GM23338 (cell line): ENCODE results near the gene ESRRB. TPM values are rescaled to one million over a fixed set of nuclear protein-coding genes. Genes with fewer than 3 reads are reported as not detected.

Experiments
- ATAC-seq: fragments of 200-7000 bp; cut with Tn5 transposase; 3 replicates; pipeline ENCODE4 v1.9.1; 2020
- DNase-seq: peaks from one replicate; pipeline ENCODE4 v3.0.0-alpha.2; 2015; ENCODE audit warnings: low spot score
- H2AFZ ChIP-seq: fragments of 200-600 bp; sonication (generic); 2 replicates; pipeline ENCODE4 v1.8.0; 2016; ENCODE audit warnings: antibody characterized with exemption, mild to moderate bottlenecking, moderate library complexity
- H3F3A ChIP-seq: fragments of 200-600 bp; sonication (generic); replicated peaks from 2 replicates; pipeline ENCODE4 v1.8.0; 2017; ENCODE audit warnings: antibody characterized with exemption, mixed run types, low read depth
- H3K27ac ChIP-seq: fragments of 200-600 bp; sonication (generic); 2 replicates; pipeline ENCODE4 v1.6.1; 2016; ENCODE audit warnings: low read depth
- H3K27me3 ChIP-seq: fragments of 200-600 bp; sonication (generic); 2 replicates; pipeline ENCODE4 v1.8.0; 2016; ENCODE audit warnings: mild to moderate bottlenecking, mixed run types, moderate library complexity; ENCODE audit not compliant: insufficient read depth
- H3K36me3 ChIP-seq: fragments of 200-600 bp; sonication (generic); 2 replicates; pipeline ENCODE4 v1.8.0; 2016; ENCODE audit warnings: mild to moderate bottlenecking; ENCODE audit not compliant: insufficient read depth
- H3K4me1 ChIP-seq: fragments of 200-600 bp; sonication (generic); 2 replicates; pipeline ENCODE4 v1.8.0; 2016; ENCODE audit warnings: mild to moderate bottlenecking, moderate library complexity; ENCODE audit not compliant: insufficient read depth
- H3K4me2 ChIP-seq: fragments of 200-600 bp; sonication (generic); 2 replicates; pipeline ENCODE4 v1.7.1; 2017; ENCODE audit warnings: mixed run types
- H3K4me3 ChIP-seq: fragments of 200-600 bp; sonication (generic); 2 replicates; pipeline ENCODE4 v1.6.1; 2016; ENCODE audit warnings: mixed run types
- H3K79me2 ChIP-seq: fragments of 200-600 bp; sonication (generic); replicated peaks from 2 replicates; pipeline ENCODE4 v1.8.0; 2017; ENCODE audit warnings: mild to moderate bottlenecking; ENCODE audit not compliant: insufficient read depth
- H3K9me2 ChIP-seq: fragments of 200-600 bp; sonication (generic); 2 replicates; pipeline ENCODE4 v1.8.0; 2017; ENCODE audit not compliant: insufficient read depth
- H4K20me1 ChIP-seq: fragments of 200-600 bp; sonication (generic); replicated peaks from 2 replicates; pipeline ENCODE4 v1.8.0; 2017; ENCODE audit warnings: mild to moderate bottlenecking; ENCODE audit not compliant: insufficient read depth
- H3K27ac Mint-ChIP-seq: 2 replicates; pipeline ENCODE4 v1.8.0; 2020; ENCODE audit warnings: inconsistent platforms, mild to moderate bottlenecking, moderate library complexity, mixed read lengths
- H3K27me3 Mint-ChIP-seq: 3 replicates; pipeline ENCODE4 v1.8.0; 2022; ENCODE audit warnings: low read depth, mild to moderate bottlenecking, moderate library complexity, mixed read lengths, inconsistent platforms; ENCODE audit not compliant: insufficient read depth, poor library complexity
- H3K36me3 Mint-ChIP-seq: 3 replicates; pipeline ENCODE4 v1.8.0; 2021; ENCODE audit warnings: low read depth, mild to moderate bottlenecking, inconsistent platforms, moderate library complexity, mixed read lengths
- H3K4me1 Mint-ChIP-seq: 3 replicates; pipeline ENCODE4 v1.8.0; 2020; ENCODE audit warnings: mild to moderate bottlenecking, inconsistent platforms, mixed read lengths
- H3K4me3 Mint-ChIP-seq: 3 replicates; pipeline ENCODE4 v1.8.0; 2021; ENCODE audit warnings: moderate library complexity, mild to moderate bottlenecking, inconsistent platforms, mixed read lengths
- H3K9me3 Mint-ChIP-seq: 3 replicates; pipeline ENCODE4 v1.8.0; 2020; ENCODE audit warnings: moderate library complexity, mild to moderate bottlenecking, inconsistent platforms, mixed read lengths
- CREB1 ChIP-seq: fragments of 250-450 bp; sonication (Bioruptor Pico); IDR thresholded peaks from 2 replicates; pipeline ENCODE4 v1.5.0; 2020; ENCODE audit warnings: low read depth, mild to moderate bottlenecking, moderate library complexity
- CTCF ChIP-seq, 2 experiments: fragments of 200-600 bp in 1 of 2; sonication (generic) in 1 of 2; conservative IDR thresholded peaks; 2 replicates each; pipeline versions ENCODE4 v1.5.1 to v1.6.1; 2016 to 2017; ENCODE audit warnings: antibody characterized with exemption in 2 of 2, low read depth in 2 of 2, mild to moderate bottlenecking in 2 of 2, moderate library complexity in 1 of 2
- EZH2 ChIP-seq: fragments of 200-600 bp; sonication (generic); IDR thresholded peaks from one replicate; pipeline ENCODE4 v1.8.0; 2017; ENCODE audit warnings: antibody characterized with exemption, mild to moderate bottlenecking, low read depth; ENCODE audit not compliant: unreplicated experiment
- EZH2phosphoT487 ChIP-seq: fragments of 200-600 bp; sonication (generic); IDR thresholded peaks from one replicate; pipeline ENCODE4 v1.8.1; 2018; ENCODE audit warnings: antibody characterized with exemption; ENCODE audit not compliant: unreplicated experiment
- NANOG ChIP-seq: IDR thresholded peaks from 2 replicates; pipeline ENCODE4 v1.6.1; 2016; ENCODE audit warnings: antibody characterized with exemption, borderline replicate concordance
- POLR2AphosphoS5 ChIP-seq: IDR thresholded peaks from 2 replicates; pipeline ENCODE4 v1.6.1; 2016; ENCODE audit warnings: antibody characterized with exemption, low read depth
- REST ChIP-seq: IDR thresholded peaks from one replicate; pipeline ENCODE4 v1.6.1; 2018; ENCODE audit warnings: antibody characterized with exemption; ENCODE audit not compliant: unreplicated experiment
- STAT1 ChIP-seq: IDR thresholded peaks from one replicate; pipeline ENCODE4 v1.6.1; 2016; ENCODE audit warnings: antibody characterized with exemption; ENCODE audit not compliant: unreplicated experiment
- ZNF331 ChIP-seq: fragments of 250-450 bp; sonication (Bioruptor Pico); IDR thresholded peaks from 2 replicates; pipeline ENCODE4 v1.5.0; 2020; ENCODE audit warnings: low read depth, mild to moderate bottlenecking, moderate library complexity
- polyA plus RNA-seq: library from polyadenylated mRNA; unstranded; fragments of >200 nt; fragmentation: Nextera tagmentation; extraction: Ambion mirVana; gene quantifications from 2 replicates; pipeline ENCODE4 v1.2.1, GENCODE V29; 2016
- total RNA-seq: library from RNA; depleted of rRNA; stranded (reverse); fragments of >200 nt; shearing (Covaris generic); gene quantifications from 2 replicates; pipeline ENCODE4 v1.2.3, GENCODE V29; 2014

ESRRB gene
- total and polyA plus RNA-seq, 2 experiments from 2014 or later, result 0.31 to 0.52 TPM

DNA sequence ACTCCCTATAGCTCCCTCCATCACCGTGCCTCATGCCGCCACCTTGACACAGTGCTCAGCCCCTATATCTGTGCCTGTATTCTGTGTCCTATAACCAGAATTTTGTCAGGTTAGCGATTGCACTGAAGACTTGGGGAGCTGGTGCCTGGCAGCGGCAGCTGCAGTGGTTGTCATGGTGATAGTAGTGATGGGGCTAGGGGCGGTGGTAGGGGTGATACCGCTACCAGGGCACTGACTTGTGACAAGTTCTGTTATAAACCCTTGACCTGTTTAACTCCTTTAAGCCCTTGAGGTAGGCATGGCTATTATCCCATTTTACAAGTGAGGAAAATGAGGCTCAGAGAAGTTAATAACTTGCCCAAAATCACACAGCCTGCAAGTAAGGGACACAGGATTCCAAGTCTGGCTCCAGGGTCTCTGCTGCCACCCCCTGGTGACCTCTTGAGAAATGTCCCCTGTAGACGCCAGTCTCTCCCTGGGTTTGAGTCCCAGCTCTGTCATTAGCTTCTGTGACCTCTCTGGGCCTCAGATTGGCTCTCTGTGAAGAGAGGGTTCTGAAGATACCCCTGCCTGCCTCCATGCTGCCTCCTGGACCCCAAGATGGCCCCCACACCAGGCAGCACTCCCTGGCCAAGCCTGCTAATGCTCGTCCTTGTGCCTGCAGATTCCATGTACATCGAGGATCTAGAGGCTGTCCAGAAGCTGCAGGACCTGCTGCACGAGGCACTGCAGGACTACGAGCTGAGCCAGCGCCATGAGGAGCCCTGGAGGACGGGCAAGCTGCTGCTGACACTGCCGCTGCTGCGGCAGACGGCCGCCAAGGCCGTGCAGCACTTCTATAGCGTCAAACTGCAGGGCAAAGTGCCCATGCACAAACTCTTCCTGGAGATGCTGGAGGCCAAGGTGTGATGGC is 121.9 kb downstream of the ESRRB start:
- H3K79me2 ChIP-seq, result no peaks in the 10 kb centered on the region
- no peaks in the 10 kb centered on the region for H3K4me1 ChIP-seq
- no peak overlapping the region for H3K4me2 ChIP-seq
- H3K36me3 Mint-ChIP-seq, result no peaks in the 10 kb centered on the region
- no peak overlapping the region for H2AFZ ChIP-seq
- H3K9me2 ChIP-seq, result no peaks in the 10 kb centered on the region
- no peak overlapping the region for H3K27ac Mint-ChIP-seq
- H3F3A ChIP-seq, result no peaks in the 10 kb centered on the region
- H3K4me1 Mint-ChIP-seq, result peaks cover 4% of the 10 kb centered on the region; the same call in 1 of the 3 replicates
- H3K27me3 Mint-ChIP-seq, result peaks cover 3% of the 10 kb centered on the region
- H4K20me1 ChIP-seq, result no peaks in the 10 kb centered on the region
- H3K9me3 Mint-ChIP-seq, result no peaks in the 10 kb centered on the region
- H3K27me3 ChIP-seq, result no peaks in the 10 kb centered on the region
- no peaks in the 10 kb centered on the region for H3K36me3 ChIP-seq
- ATAC-seq (peak; percentile 72), DNase-seq (peak; percentile 55)
- no peak overlapping the region for H3K4me3 ChIP-seq
- TF ChIP-seq CREB1 (CRISPR knock-in tag) (no peak), REST (no peak), STAT1 (no peak), POLR2AphosphoS5 (no peak), CTCF (conservative IDR thresholded peaks at IDR 0.05; ENCODE audit: low read depth in 2 of 2) (peak; percentile 52 to 75), EZH2 (no peak)
- H3K4me3 Mint-ChIP-seq, result no peak overlapping the region
- no peak overlapping the region for H3K27ac ChIP-seq

- Mint-ChIP-seq H3K27me3 (peaks cover 3% of the 10 kb centered on the region), H3K4me1 (peaks cover 4% of the 10 kb centered on the region; the same call in 1 of the 3 replicates), H3K27ac (no peak overlapping the region), H3K9me3 (no peaks in the 10 kb centered on the region), H3K4me3 (no peak overlapping the region), H3K36me3 (no peaks in the 10 kb centered on the region)
- no peak overlapping the region for H3K4me3 ChIP-seq
- no peaks in the 10 kb centered on the region for H3F3A ChIP-seq
- H2AFZ ChIP-seq, result no peak overlapping the region
- H3K36me3 ChIP-seq, result no peaks in the 10 kb centered on the region
- H3K27me3 ChIP-seq, result no peaks in the 10 kb centered on the region
- no peaks in the 10 kb centered on the region for H4K20me1 ChIP-seq
- DNase-seq, result no peak
- H3K9me2 ChIP-seq, result no peaks in the 10 kb centered on the region
- H3K27ac ChIP-seq, result no peak overlapping the region
- no peak for ATAC-seq
- no peaks in the 10 kb centered on the region for H3K79me2 ChIP-seq
- H3K4me1 ChIP-seq, result no peaks in the 10 kb centered on the region
- H3K4me2 ChIP-seq, result no peak overlapping the region
- TF ChIP-seq EZH2 (no peak), NANOG (no peak), ZNF331 (CRISPR knock-in tag) (no peak), POLR2AphosphoS5 (no peak), EZH2phosphoT487 (no peak)
These were observed 122.6 kb downstream of the ESRRB start for GRCh38 chr14:76498463-76498935.
